Hypothalamus (tissue), 51 donors: ENCODE results near the gene DCTPP1.
"Not testable (repeated sequence)": the region's sequence is repeated elsewhere in the genome, so short reads cannot be mapped to it uniquely, and the experiment has no call there.

Experiments used
- DNase-seq, 51 donors: peaks; one replicate each; lab custom pipeline; 2025; lab: John Stamatoyannopoulos, UW

Gene DCTPP1

GRCh38 chr16:30429678-30430427 lies at the start of gene DCTPP1:
DCTPP1 (minus strand) TSS chr16:30430030; CDS start chr16:30429980, 50 bp downstream.
- DNase-seq, result peak; percentile 34 to 100 (median 86)

DNA sequence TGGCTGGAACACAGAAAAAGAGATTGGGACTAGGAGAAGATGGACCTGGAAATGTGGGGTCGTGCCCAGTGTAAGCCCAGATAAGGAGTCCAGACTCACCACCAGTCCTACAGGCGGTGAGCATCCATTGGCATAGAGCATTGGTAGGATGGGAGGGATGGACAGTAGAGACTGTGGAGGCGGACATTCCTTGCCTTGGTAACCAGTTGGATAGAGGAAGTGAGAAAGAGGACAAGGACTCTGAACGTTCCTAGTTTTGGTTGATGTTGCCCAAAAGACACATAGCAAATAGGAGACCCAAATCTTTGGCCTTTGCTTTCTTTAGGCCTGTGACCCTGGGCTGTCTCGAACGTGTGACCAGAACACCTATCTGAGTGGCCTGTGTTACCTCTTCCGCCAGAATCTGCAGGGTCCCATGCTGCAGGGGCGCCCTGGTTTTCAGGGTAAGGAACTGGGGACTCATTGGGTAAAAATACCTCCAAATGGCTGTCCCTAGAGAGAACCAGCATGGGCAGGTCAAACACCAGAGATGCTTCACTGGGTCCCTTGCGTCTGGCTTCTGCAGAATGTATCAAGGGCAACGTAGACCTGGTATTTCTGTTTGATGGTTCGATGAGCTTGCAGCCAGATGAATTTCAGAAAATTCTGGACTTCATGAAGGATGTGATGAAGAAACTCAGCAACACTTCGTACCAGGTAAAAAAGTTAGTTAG lies 49.1 kb upstream of the DCTPP1 start:
- DNase-seq, result no peak

GRCh38 chr16:30477773-30478172 lies 47.9 kb upstream of the DCTPP1 start:
- not testable (repeated sequence) for DNase-seq

- no peak for DNase-seq
Measured at GRCh38 chr16:30476991-30477390, 47.2 kb upstream of the DCTPP1 start.

DNA sequence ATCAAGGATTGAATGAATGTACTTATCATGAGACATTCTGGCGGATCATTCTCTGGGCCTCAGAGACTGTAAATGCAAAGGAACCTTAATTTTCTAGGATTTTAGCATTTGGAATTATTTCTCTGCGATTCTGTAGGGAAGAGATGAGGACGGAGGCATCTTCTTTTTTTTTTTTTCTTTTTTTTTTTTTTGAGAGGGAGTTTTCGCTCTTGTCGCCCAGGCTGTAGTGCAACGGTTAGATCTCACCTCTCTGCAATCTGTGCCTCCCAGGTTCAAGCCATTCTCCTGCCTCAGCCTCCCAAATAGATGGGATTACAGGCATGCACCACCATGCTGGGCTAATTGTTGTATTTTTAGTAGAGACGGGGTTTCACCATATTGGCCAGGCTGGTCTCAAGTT lies 44.9 kb upstream of the DCTPP1 start:
- no peak for DNase-seq

DNA sequence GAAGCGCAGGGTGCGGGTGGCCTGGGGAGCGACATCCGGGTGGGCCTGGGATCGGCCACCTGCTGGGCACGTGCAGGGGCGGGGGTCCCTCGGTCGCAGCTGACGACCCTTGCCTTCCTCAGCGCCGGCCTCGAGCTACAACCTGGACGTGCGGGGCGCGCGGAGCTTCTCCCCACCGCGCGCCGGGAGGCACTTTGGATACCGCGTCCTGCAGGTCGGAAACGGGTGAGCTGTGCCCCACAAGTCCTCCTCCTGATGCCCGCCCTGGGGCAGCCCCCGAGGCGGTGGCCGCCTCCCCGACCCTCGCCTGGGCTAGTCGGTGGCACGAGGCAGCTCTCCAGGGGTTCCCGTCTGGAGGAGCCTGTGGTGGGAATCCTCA lies 44.2 kb upstream of the DCTPP1 start:
- no peak for DNase-seq

DNA sequence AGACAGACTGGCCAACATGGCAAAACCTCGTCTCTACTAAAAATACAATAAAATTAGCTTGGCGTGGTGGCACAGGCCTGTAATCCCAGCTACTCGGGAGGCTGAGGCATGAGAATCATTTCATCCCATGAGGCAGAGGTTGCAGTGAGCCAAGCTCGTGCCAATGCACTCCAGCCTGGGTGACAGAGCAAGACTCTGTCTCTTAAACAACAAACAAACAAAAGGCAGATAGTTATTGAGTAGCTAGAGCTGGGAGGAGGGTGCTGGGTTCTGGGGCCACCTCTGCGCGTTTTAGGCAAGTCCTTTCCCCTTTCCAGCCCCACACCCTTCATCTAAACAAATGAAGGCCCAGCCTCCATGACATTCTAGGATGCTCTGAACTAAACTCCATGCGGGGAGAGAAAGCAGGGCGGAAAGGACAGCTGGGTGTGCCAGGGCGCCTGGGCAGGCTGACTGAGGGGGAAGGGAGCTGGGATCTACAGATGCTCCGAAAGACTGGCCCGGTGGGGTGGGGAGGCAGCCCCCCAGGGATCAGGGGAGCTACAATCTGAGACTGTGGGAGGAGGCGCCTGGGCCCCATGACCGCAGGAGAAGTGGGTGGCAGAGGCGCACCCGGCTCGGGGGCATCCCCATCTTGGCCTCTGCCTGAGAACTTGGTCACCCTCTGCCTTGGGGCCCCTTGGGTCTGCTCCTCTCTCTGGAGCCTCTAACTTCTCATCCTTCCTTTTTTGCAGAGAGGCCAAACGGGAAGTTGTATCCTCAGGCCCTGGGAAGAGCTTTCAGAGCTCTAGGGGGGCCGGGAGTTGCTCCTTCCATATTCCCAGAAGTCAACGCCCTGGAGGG lies 43.6 kb upstream of the DCTPP1 start:
- DNase-seq, result no peak

DNA sequence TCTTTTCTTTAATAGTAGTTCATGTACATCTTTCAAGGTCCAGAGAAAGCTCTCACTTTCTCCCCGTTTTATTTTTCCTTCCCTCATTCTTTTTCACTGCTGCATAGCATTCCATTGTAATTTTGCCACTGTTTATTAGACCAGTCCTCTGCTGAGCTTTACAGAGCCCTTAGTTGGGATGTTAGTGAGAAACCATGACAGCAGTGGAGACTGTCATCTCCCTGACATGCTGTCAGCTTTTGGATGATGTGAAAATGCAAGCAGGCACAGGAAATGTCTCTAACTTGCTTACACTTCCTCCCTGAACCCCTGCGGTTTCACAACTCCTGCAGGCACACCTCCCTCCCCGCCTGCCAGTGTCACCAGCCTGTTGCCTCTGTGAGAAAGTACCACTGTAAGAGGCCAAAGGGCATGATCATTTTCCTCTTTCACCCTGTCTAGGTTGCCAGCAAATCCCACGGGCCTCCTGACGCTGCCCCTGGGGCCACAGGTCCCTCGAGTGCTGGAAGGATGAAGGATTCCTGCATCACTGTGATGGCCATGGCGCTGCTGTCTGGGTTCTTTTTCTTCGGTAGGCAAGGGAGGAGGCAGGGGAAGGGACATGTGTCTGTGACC lies 42.6 kb upstream of the DCTPP1 start, which contains the start of gene ITGAL:
TSS of gene ITGAL (plus strand) at position 415 of the 615 bp plus-strand sequence. CDS start at position 511, 96 bp downstream.
- peak in 12 of 51 donors; percentile 4 to 44 (median 16) for DNase-seq

DNA sequence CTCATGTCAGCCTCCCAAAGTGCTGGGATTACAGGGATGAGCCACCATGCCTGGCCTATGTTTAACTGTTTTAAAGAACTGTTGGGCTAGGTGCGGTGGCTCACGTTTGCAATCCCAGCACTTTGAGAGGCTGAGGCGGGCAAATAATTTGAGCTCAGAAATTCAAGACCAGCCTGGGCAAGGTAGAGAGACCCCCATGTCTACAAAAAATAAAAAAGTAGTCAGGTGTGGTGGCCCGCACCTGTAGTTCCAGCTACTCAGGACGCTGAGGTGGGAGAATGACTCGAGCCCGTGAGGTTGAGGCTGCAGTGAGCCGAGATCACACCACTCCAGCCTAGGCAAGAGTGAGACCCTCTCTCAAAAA lies 40.8 kb upstream of the DCTPP1 start:
- no peak for DNase-seq

GRCh38 chr16:30470170-30470512 lies 40.3 kb upstream of the DCTPP1 start:
- DNase-seq, result no peak

- no peak for DNase-seq
Measured at GRCh38 chr16:30464078-30464477, 34.2 kb upstream of the DCTPP1 start.

DNA sequence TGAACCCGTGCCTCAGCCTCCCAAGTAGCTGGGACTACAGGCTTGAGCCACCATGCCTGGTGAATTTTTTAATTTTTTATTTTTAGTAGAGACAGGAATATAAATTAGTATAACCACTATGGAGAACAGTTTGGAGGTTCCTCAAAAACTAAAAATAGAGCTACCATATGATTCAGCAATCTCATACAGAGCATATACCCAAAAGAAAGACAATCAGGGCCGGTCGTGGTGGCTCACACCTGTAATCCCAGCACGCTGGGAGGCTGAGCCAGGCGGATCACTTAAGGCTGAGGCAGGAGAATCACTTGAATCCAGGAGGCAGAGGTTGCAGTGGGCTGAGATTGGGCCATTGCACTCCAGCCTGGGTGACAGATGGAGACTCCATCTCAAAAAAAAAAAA lies 31.6 kb upstream of the DCTPP1 start:
- not testable (repeated sequence) for DNase-seq

- no peak for DNase-seq
Measured at GRCh38 chr16:30459456-30459855, 29.6 kb upstream of the DCTPP1 start.

- peak in 2 of 51 donors; percentile 1 to 8 for DNase-seq
Measured at GRCh38 chr16:30458561-30459394, 28.9 kb upstream of the DCTPP1 start.

DNA sequence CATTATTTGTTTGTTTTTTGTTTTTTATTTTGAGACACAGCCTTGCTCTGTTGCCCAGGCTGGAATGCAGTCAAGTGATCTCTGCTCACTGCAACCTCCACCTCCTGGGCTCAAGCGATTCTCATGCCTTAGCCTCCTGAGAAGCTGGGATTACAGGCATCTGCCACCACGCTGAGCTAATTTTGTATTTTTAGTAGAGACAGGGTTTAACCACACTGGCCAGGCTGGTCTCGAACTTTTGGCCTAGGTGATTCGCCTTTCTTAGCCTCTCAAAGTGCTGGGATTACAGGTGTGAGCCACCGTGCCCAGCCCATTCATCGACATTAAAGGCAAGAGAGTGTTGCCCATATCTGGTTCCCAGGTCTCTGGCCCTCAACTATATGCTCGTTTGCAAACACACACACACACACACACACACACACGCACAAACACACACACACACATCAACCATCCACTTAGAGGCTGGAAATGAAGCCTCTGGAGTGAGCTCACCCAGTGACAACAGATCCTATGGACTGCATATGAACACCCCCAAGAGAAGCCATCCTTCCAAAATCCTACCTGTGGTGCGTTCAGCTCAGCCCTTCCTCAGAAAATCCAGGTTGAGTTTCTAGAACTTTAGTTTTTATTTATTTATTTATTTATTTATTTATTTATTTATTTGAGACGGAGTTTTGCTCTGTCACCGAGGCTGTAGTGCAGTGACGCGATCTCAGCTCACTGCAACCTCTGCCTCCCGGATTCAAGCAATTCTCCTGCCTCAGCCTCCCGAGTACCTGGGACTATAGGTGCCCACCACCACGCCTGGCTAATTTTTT lies 28.1 kb upstream of the DCTPP1 start:
- no peak for DNase-seq

GRCh38 chr16:30457256-30457655 lies 27.4 kb upstream of the DCTPP1 start:
- DNase-seq, result no peak

DNA sequence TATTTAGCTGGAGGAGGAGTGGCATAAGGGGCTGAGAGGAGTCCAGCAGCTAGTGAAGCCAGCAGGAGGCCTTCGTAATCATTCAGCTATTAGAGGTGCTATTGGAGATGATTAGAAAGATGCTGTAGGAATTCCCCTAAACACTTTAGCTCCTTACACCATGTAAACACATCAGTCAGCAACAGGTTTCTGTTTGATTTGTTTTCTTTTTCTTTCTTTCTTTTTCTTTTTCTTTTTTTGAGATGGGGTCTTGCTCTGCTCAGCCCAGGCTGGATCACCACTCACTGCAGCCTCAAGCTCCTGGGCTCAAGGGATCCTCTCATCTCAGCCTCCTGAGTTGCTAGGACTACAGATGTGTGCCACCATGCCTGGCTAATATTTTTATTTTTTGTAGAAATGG lies 26.5 kb upstream of the DCTPP1 start:
- DNase-seq, result no peak

DNA sequence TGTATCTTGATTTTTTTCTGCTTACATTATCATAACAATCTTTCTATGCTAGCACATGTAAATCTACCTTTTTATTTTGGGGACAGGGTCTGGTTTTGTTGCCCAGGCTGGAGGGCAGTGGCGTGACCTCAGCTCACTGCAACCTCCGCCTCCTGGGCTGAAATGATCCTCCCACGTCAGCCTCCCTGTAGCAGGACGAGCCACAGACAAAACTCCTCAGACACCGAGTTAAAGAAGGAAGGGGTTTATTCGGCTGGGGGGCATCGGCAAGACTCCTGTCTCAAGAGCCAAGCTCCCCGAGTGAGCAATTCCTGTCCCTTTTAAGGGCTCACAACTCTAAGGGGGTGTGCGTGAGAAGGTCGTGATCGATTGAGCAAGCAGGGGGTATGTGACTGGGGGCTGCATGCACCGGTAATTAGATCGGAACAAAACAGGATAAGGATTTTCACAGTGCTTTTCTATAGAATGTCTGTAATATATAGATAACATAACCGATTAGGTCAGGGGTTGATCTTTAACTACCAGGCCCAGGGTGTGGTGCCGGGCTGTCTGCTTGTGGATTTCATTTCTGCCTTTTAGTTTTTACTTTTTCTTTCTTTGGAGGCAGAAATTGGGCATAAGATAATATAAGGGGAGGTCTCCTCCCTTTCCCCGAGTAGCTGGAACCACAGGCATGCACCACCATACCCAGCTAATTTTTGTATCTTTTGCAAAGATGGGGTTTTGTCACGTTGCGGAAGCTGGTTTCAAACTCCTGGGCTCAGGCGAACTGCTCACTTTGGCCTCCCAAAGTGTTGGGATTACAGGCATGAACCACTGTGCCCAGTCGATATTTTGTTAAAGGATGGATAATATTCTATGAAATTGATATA lies 23.1 kb upstream of the DCTPP1 start:
- DNase-seq, result not testable (repeated sequence)
